ENCODE data around the gene NR3C2.

GRCh38 chr4:148299337-148299736 lies 142.9 kb downstream of the NR3C2 start:
- no peak for TF ChIP-seq CTCF (IDR thresholded peaks at IDR 0.05)
- no peak for TF ChIP-seq ZFX (IDR thresholded peaks at IDR 0.05; ENCODE audit: borderline replicate concordance)
